AG04450 (cell line): Measurements from ENCODE around the gene ITPK1. TPM values are rescaled to one million over a fixed set of nuclear protein-coding genes. Genes with fewer than 3 reads are reported as not detected.

Experiments
- CTCF ChIA-PET: fragments of 300-600, 350-600 bp; formaldehyde crosslinking; extraction: SDS; loops from one replicate; lab custom pipeline; 2022; ENCODE audit warnings: antibody characterized with exemption, inconsistent platforms; lab: Charles Lee
- POLR2A ChIA-PET: fragments of 350-600 bp; formaldehyde crosslinking; extraction: SDS; loops from one replicate; lab custom pipeline; 2021; ENCODE audit warnings: antibody characterized with exemption, inconsistent platforms; lab: Yijun Ruan, JAX
- DNase-seq: peaks from one replicate; pipeline ENCODE4 v3.0.0-alpha.2; 2011; ENCODE audit warnings: low read depth, low spot score
- H3K27ac ChIP-seq: one replicate; pipeline ENCODE4 v1.5.1; 2012; ENCODE audit warnings: low read depth, low read length, control low read depth
- H3K27me3 ChIP-seq: one replicate; pipeline ENCODE4 v1.6.0; 2012; ENCODE audit warnings: low read length; ENCODE audit not compliant: control insufficient read depth, insufficient read depth
- H3K4me3 ChIP-seq: 2 replicates; pipeline ENCODE4 v1.5.1; 2011; ENCODE audit warnings: mild to moderate bottlenecking, low read depth, low read length, control low read depth
- H3K9me3 ChIP-seq: 2 replicates; pipeline ENCODE4 v1.5.1; 2012; ENCODE audit warnings: low read length; ENCODE audit not compliant: control insufficient read depth, insufficient read depth
- polyA plus RNA-seq: library from polyadenylated mRNA; depleted of rRNA; stranded (reverse); fragments of >200 nt; gene quantifications from 2 replicates; pipeline ENCODE4 v1.2.3, GENCODE V29; 2011
- TF ChIP-seq, protein P1 (sequence below): IDR thresholded peaks from 2 replicates; pipeline ENCODE4 v1.5.1; 2011; ENCODE audit warnings: low read depth, low read length, control low read depth, inconsistent platforms

The ITPK1 gene
- polyA plus RNA-seq, 1 experiment = 13.6 TPM

DNA sequence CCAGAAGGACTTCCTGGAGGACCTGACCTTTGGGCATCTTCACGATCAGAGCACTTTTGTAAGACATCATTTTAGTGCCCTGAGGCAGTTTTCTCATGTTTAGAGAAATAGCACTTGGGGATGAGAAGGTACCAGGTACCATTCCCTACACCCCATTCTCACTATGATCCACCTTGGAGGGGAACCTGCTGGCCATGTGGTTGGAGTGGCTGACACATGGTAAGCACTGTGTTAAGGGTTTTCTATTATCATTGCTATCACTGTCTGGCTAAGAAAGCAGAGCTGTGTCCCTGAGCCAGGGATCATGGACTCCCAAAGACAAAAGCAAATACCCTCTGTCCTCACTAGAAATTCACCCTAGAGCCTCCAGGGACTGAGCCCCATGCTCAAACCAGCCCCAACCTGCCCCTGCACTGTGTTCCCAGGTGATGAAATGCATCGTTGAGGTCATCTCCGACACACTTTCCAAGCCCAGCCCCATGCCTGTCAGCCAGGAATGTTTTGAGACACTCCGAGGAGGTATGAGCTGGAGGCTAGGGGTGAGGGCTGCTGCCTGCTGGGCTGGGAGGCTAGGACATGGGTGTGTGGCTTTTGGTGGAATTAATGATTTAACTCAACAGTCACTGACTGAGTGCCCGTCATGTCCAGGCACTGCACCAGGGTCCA lies 189.4 kb downstream of the ITPK1 start:
- no peak for DNase-seq
- Histone ChIP-seq H3K9me3 (no peaks in the 10 kb centered on the region; the same call in 1 of the 2 replicates), H3K27me3 (peaks cover 18% of the 10 kb centered on the region), H3K27ac (no peak overlapping the region), H3K4me3 (no peak overlapping the region)
- TF ChIP-seq, protein P1, sequence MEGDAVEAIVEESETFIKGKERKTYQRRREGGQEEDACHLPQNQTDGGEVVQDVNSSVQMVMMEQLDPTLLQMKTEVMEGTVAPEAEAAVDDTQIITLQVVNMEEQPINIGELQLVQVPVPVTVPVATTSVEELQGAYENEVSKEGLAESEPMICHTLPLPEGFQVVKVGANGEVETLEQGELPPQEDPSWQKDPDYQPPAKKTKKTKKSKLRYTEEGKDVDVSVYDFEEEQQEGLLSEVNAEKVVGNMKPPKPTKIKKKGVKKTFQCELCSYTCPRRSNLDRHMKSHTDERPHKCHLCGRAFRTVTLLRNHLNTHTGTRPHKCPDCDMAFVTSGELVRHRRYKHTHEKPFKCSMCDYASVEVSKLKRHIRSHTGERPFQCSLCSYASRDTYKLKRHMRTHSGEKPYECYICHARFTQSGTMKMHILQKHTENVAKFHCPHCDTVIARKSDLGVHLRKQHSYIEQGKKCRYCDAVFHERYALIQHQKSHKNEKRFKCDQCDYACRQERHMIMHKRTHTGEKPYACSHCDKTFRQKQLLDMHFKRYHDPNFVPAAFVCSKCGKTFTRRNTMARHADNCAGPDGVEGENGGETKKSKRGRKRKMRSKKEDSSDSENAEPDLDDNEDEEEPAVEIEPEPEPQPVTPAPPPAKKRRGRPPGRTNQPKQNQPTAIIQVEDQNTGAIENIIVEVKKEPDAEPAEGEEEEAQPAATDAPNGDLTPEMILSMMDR = no peak
- POLR2A ChIA-PET = no interaction called here
- CTCF ChIA-PET = no interaction called here

DNA sequence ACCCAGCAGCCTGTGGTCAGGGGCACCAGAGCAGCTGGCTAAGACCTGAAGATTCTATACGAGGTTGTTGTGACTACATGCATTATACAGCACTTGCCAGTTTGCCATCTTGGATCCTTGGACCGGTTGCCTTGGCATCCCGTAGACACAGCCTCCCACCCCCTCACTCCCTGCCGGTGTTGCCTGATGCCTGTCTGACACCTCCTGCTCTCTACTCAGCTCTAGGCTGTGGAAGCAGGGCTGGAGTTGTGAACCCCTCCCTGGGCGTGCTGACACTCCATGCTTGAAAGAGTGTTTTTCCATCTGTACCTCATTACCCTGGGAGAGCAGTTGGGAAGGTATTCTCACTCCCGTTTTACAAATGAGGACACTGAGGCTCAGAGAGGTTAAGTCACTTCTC lies 190.3 kb downstream of the ITPK1 start:
- Histone ChIP-seq H3K27ac (no peak overlapping the region), H3K4me3 (no peak overlapping the region), H3K9me3 (no peaks in the 10 kb centered on the region; the same call in 1 of the 2 replicates), H3K27me3 (peaks cover 18% of the 10 kb centered on the region)
- no peak for DNase-seq
- POLR2A ChIA-PET = no interaction called here
- TF ChIP-seq, protein P1 = no peak
- CTCF ChIA-PET = no interaction called here

DNA sequence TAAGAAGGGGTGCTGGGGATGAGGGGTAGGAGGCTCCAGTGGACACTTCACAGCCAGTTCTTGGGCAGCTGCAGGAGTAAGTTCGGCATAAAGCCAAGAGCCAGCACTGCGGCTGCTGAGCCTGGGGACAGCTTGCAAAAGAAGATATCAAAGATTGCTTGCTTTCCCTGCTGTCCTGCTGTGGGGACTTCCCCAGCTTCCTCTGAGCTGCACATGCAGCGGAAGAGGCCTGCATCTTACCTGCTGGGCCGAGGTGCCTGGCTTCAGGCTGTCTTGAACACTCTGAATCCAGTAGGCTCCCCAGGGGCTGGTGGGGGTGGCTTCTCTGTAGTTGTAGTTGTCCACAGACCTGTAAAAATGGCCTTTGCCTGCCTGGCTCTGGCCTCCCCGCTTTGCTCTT lies 191.5 kb downstream of the ITPK1 start:
- ChIA-PET POLR2A (no interaction called here), CTCF (no interaction called here)
- no peak overlapping the region for H3K4me3 ChIP-seq

DNA sequence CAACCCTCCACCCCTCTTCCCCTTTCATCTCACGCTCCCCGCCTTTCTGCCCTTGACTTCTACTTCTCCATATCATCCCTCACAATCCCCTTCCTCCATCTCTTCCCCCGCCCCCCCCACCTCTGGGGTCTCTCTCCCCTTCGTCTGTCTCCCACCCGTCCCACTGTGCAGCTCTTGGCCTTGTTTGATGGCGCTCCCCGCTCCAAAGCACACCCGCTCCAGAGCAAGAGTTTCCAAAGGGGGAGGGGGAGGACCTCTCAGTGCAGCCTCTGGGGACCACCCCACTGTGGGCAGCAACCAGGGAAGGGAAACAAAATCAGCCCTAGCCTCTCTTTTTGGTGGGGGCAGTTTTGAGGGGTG lies 192.0 kb downstream of the ITPK1 start:
- ChIA-PET POLR2A (no interaction called here), CTCF (no interaction called here)
- no peak for DNase-seq
- TF ChIP-seq, protein P1 = no peak
- peaks cover 18% of the 10 kb centered on the region for H3K27me3 ChIP-seq
- no peaks in the 10 kb centered on the region for H3K9me3 ChIP-seq
- no peak overlapping the region for H3K27ac ChIP-seq
- H3K4me3 ChIP-seq = no peak overlapping the region

More for the DNA sequence above, 191.5 kb downstream of the ITPK1 start:
- no peak overlapping the region for H3K27ac ChIP-seq
- TF ChIP-seq, protein P1 = no peak
- H3K27me3 ChIP-seq = peaks cover 18% of the 10 kb centered on the region
- no peak for DNase-seq
- H3K9me3 ChIP-seq = no peaks in the 10 kb centered on the region; the same call in 1 of the 2 replicates

DNA sequence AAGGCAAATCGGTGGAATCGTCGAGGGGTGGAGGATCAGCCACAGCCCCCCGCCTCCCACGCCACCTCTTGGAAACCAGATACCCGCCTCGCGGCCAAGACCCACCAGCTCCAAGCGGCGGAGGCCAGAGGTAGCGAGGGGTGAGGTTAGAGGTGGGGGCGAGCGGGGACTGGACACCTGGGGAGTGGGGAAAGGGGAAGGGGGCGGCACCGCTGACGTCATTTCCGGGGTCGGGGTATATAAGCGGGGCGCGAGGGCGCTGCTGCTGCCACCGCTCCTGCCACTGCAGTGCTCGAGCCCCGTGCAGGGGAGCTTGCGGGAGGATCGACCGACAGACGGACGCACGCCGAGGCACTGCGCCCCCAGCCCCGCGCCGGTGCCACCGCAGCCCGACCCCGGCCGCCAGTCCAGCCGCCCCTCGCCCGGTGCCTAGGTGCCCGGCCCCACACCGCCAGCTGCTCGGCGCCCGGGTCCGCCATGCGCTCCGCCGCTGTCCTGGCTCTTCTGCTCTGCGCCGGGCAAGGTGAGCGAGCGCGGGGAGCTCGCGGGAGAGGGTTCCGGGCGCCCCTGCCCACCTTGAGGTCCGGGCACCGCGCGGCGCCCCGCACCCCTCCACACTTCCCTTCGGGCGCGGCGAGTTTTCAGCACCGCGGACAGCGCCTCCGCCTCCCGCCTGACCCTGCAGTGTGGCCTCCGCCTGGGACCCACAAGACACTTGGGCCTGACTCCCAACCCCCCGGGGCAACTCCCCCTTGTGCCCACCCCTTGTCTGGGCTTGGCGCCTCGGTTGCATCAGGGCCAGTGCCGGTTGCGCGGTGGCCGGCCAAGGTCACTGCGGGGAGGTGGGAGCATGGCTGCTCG lies 192.6 kb downstream of the ITPK1 start, which contains the start of gene CHGA:
Gene CHGA, plus strand, starts transcription at position 268 of the 861 bp plus-strand sequence. Its CDS starts 210 bp downstream, at position 478.
- ChIA-PET CTCF (no interaction called here), POLR2A (no interaction called here)
- Histone ChIP-seq H3K4me3 (no peak within 1 kb of the TSS), H3K27me3 (peaks cover 18% of the 10 kb centered on the region), H3K27ac (no peak within 1 kb of the TSS), H3K9me3 (no peaks in the 10 kb centered on the region)
- DNase-seq = no peak
- TF ChIP-seq, protein P1 = no peak
